KMS-11 (cell line): ENCODE results near the gene SPACA9.

Source experiments
- H2AFZ ChIP-seq: fragments of 200-600 bp; sonication (generic); 2 replicates; pipeline ENCODE4 v1.6.1; 2016; ENCODE audit warnings: antibody characterized with exemption, mixed run types, low read depth
- H3K27ac ChIP-seq: fragments of 200-600 bp; sonication (generic); 2 replicates; pipeline ENCODE4 v1.6.1; 2016; ENCODE audit warnings: mild to moderate bottlenecking, mixed run types
- H3K27me3 ChIP-seq: fragments of 200-600 bp; sonication (generic); 2 replicates; pipeline ENCODE4 v1.6.1; 2017; ENCODE audit warnings: mild to moderate bottlenecking, low read depth, mixed run types, moderate library complexity; ENCODE audit not compliant: insufficient read depth
- H3K36me3 ChIP-seq: fragments of 200-600 bp; sonication (generic); 2 replicates; pipeline ENCODE4 v1.6.1; 2017; ENCODE audit warnings: mild to moderate bottlenecking, mixed run types; ENCODE audit not compliant: insufficient read depth
- H3K4me1 ChIP-seq: fragments of 200-600 bp; sonication (generic); 2 replicates; pipeline ENCODE4 v1.6.1; 2016; ENCODE audit warnings: mild to moderate bottlenecking, low read depth, mixed run types; ENCODE audit not compliant: poor library complexity, severe bottlenecking
- H3K4me2 ChIP-seq: fragments of 200-600 bp; sonication (generic); 2 replicates; pipeline ENCODE4 v1.7.0; 2016; ENCODE audit warnings: mild to moderate bottlenecking, mixed run types
- H3K4me3 ChIP-seq: fragments of 200-600 bp; sonication (generic); IDR thresholded peaks from 2 replicates; pipeline ENCODE4 v1.6.1; 2017; ENCODE audit warnings: low read depth, low read length, mixed read lengths; ENCODE audit not compliant: insufficient read depth
- H3K79me2 ChIP-seq: fragments of 200-600 bp; sonication (generic); 2 replicates; pipeline ENCODE4 v1.6.1; 2016; ENCODE audit warnings: low read depth, mixed run types; ENCODE audit not compliant: insufficient read depth
- H3K9ac ChIP-seq: fragments of 200-600 bp; sonication (generic); 2 replicates; pipeline ENCODE4 v1.6.1; 2016; ENCODE audit warnings: mild to moderate bottlenecking, mixed run types
- H4K20me1 ChIP-seq: fragments of 200-600 bp; sonication (generic); 2 replicates; pipeline ENCODE4 v1.6.1; 2016; ENCODE audit warnings: mild to moderate bottlenecking, mixed run types; ENCODE audit not compliant: insufficient read depth
- TF ChIP-seq, protein P1 (sequence below): fragments of 200-600 bp; sonication (generic); conservative IDR thresholded peaks from 2 replicates; pipeline ENCODE4 v1.6.1; 2017; ENCODE audit warnings: low read depth, mild to moderate bottlenecking, antibody characterized with exemption, low read length, moderate library complexity, mixed read lengths

Gene SPACA9

GRCh38 chr9:132883349-132884294, 4.9 kb downstream of the SPACA9 start:
- Histone ChIP-seq H3K9ac (no peak overlapping the region), H4K20me1 (no peaks in the 10 kb centered on the region), H2AFZ (no peak overlapping the region), H3K4me3 (no peak overlapping the region), H3K4me2 (no peak overlapping the region), H3K79me2 (no peaks in the 10 kb centered on the region), H3K4me1 (no peaks in the 10 kb centered on the region), H3K27ac (no peak overlapping the region), H3K27me3 (no peaks in the 10 kb centered on the region), H3K36me3 (no peaks in the 10 kb centered on the region)
- TF ChIP-seq, protein P1, sequence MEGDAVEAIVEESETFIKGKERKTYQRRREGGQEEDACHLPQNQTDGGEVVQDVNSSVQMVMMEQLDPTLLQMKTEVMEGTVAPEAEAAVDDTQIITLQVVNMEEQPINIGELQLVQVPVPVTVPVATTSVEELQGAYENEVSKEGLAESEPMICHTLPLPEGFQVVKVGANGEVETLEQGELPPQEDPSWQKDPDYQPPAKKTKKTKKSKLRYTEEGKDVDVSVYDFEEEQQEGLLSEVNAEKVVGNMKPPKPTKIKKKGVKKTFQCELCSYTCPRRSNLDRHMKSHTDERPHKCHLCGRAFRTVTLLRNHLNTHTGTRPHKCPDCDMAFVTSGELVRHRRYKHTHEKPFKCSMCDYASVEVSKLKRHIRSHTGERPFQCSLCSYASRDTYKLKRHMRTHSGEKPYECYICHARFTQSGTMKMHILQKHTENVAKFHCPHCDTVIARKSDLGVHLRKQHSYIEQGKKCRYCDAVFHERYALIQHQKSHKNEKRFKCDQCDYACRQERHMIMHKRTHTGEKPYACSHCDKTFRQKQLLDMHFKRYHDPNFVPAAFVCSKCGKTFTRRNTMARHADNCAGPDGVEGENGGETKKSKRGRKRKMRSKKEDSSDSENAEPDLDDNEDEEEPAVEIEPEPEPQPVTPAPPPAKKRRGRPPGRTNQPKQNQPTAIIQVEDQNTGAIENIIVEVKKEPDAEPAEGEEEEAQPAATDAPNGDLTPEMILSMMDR = no peak

DNA sequence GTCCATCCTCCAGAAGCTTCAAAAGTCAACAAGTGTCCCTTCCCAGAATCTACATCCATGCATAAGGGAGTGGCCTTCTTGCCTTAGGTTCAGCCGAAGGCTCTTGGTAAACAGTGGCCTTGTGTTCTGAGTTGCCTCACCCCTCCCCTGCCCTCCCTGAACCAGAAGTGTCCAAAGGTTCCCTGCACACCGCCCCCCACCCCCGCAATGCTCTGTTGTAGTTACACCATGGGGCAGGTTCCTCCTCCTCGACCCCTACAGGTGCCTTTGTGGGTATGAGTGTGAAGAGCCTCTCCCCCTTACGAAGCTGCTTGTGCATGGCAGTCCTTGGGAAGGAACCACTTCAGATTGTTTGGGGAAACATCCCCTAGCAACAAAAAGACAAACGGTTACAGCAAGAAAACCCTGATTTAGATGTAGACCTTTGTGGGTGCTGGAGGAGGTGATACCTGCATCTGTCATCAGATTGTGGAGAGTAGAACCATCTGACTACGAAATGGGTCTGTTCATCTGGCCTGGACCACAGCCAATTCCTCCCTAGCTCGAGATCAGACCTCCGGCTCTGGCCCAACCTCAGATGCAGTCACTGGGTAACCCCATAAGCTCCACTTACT, 7.1 kb downstream of the SPACA9 start:
- TF ChIP-seq, protein P1 = no peak
- no peaks in the 10 kb centered on the region for H3K4me1 ChIP-seq
- no peak overlapping the region for H3K4me3 ChIP-seq
- no peak overlapping the region for H3K4me2 ChIP-seq
- no peaks in the 10 kb centered on the region for H3K27me3 ChIP-seq
- no peak overlapping the region for H3K27ac ChIP-seq
- H3K36me3 ChIP-seq = no peaks in the 10 kb centered on the region
- H4K20me1 ChIP-seq = no peaks in the 10 kb centered on the region
- no peak overlapping the region for H3K9ac ChIP-seq
- H2AFZ ChIP-seq = no peak overlapping the region
- H3K79me2 ChIP-seq = no peaks in the 10 kb centered on the region

- no peaks in the 10 kb centered on the region for H3K79me2 ChIP-seq
- H3K36me3 ChIP-seq = no peaks in the 10 kb centered on the region
- no peaks in the 10 kb centered on the region for H4K20me1 ChIP-seq
- no peak overlapping the region for H3K4me3 ChIP-seq
- TF ChIP-seq, protein P1 = no peak
- H2AFZ ChIP-seq = no peak overlapping the region
- no peaks in the 10 kb centered on the region for H3K4me1 ChIP-seq
- H3K4me2 ChIP-seq = no peak overlapping the region
- no peak overlapping the region for H3K27ac ChIP-seq
- no peak overlapping the region for H3K9ac ChIP-seq
- no peaks in the 10 kb centered on the region for H3K27me3 ChIP-seq
Measured at GRCh38 chr9:132886334-132886725, 7.6 kb downstream of the SPACA9 start.

DNA sequence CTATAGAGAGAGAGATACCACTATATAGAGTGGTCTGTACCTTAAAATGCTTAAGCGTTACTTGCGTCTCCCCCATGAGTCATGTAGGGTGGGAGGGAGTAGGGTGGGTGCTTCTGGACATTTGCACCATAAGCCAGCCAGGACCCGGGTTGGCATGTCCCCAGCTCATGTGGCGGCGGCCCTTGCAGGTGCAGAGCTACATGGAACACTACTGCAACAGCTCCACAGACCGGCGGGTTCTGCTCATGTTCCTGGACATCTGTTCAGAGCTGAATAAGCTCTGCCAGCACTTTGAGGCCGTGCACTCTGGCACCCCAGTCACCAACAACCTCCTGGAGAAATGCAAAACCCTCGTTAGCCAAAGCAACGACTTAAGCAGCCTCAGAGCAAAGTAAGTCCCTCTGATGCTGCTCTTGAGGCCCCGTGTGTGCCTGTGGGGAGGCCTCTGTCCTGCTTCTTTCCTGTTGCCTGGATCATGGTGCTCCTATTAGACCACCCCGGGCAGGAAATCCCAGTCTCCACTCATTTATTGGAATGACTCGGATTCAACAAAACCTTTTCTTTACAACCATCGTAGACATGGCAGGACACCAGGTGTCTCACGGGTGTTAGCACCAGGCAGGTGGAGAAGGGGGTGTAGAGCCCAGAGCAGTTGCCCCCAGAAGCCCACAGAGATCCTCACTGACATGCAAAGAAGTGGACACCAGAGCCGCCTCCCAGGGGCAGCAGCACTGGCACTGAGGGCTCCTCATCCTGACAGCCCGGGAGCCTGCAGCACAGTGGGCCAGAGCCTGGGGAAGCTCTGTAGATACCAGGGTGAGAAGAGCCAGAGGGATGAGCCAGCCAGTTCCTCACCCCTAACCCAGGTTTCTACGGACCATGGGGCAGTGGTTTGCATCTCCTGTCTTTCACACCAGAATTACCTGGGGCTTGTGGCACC, 8.8 kb downstream of the SPACA9 start:
- Histone ChIP-seq H3K27ac (no peak overlapping the region), H4K20me1 (no peaks in the 10 kb centered on the region), H3K4me2 (no peak overlapping the region), H3K4me3 (no peak overlapping the region), H3K36me3 (no peaks in the 10 kb centered on the region), H3K9ac (no peak overlapping the region), H3K27me3 (no peaks in the 10 kb centered on the region), H3K79me2 (no peaks in the 10 kb centered on the region), H3K4me1 (no peaks in the 10 kb centered on the region), H2AFZ (no peak overlapping the region)
- TF ChIP-seq, protein P1 = no peak
